NCI-H2107 treated with DMSO at 0.1 percent for 48 hours (cell line): ENCODE data around the gene RGS17.
"Not testable (repeated sequence)": the region's sequence is repeated elsewhere in the genome, so short reads cannot be mapped to it uniquely, and the experiment has no call there.

ENCODE experiments used
- DNase-seq: peaks from one replicate; lab custom pipeline; 2025; ENCODE audit not compliant: unreplicated experiment; lab: John Stamatoyannopoulos, UW

The RGS17 gene

GRCh38 chr6:153131037-153131981 lies at the start of gene RGS17:
Gene RGS17 (minus strand): TSS chr6:153131282. CDS start chr6:153044018, 87,264 bp downstream.
- peak; percentile 65 for DNase-seq

- peak; percentile 17 for DNase-seq
Observed at GRCh38 chr6:153172815-153173214, 41.7 kb upstream of the RGS17 start.

- no peak for DNase-seq
Observed at GRCh38 chr6:153170511-153170910, 39.4 kb upstream of the RGS17 start.

- DNase-seq: no peak
Observed at GRCh38 chr6:153167907-153168306, 36.8 kb upstream of the RGS17 start.

GRCh38 chr6:153167061-153167891 lies 36.2 kb upstream of the RGS17 start:
- DNase-seq: no peak

GRCh38 chr6:153162646-153163045 lies 31.6 kb upstream of the RGS17 start:
- no peak for DNase-seq

GRCh38 chr6:153162172-153162571 lies 31.1 kb upstream of the RGS17 start:
- no peak for DNase-seq

- DNase-seq: no peak
Observed at GRCh38 chr6:153160221-153160620, 29.1 kb upstream of the RGS17 start.

- DNase-seq: peak; percentile 60
Observed at GRCh38 chr6:153150752-153151440, 19.8 kb upstream of the RGS17 start.

- peak; percentile 60 for DNase-seq
Observed at GRCh38 chr6:153150371-153150751, 19.3 kb upstream of the RGS17 start.

- DNase-seq: no peak
Observed at GRCh38 chr6:153149891-153150290, 18.8 kb upstream of the RGS17 start.

- DNase-seq: no peak
Observed at GRCh38 chr6:153146413-153146812, 15.3 kb upstream of the RGS17 start.

- DNase-seq: peak; percentile 87
Observed at GRCh38 chr6:153145591-153145990, 14.5 kb upstream of the RGS17 start.

GRCh38 chr6:153143200-153143599 lies 12.1 kb upstream of the RGS17 start:
- no peak for DNase-seq

GRCh38 chr6:153140299-153140698 lies 9.2 kb upstream of the RGS17 start:
- peak; percentile 74 for DNase-seq

GRCh38 chr6:153138930-153139329 lies 7.8 kb upstream of the RGS17 start:
- no peak for DNase-seq

- no peak for DNase-seq
Observed at GRCh38 chr6:153135681-153136080, 4.6 kb upstream of the RGS17 start.

GRCh38 chr6:153133667-153134066 lies 2.6 kb upstream of the RGS17 start:
- DNase-seq: not testable (repeated sequence)

- DNase-seq: no peak
Observed at GRCh38 chr6:153130515-153131036, 506 bp downstream of the RGS17 start.

GRCh38 chr6:153129873-153130514 lies 1.1 kb downstream of the RGS17 start:
- DNase-seq: peak; percentile 15
